GM19467 (cell line): ENCODE results near the gene SIMC1.
"Not testable (repeated sequence)": the region's sequence is repeated elsewhere in the genome, so short reads cannot be mapped to it uniquely, and the experiment has no call there.

Source experiments
- ATAC-seq: cut with Tn5 transposase; IDR thresholded peaks from one replicate; pipeline ENCODE4 v1.9.1; 2021; ENCODE audit warnings: mild to moderate bottlenecking, moderate library complexity; ENCODE audit not compliant: unreplicated experiment

Gene SIMC1

DNA sequence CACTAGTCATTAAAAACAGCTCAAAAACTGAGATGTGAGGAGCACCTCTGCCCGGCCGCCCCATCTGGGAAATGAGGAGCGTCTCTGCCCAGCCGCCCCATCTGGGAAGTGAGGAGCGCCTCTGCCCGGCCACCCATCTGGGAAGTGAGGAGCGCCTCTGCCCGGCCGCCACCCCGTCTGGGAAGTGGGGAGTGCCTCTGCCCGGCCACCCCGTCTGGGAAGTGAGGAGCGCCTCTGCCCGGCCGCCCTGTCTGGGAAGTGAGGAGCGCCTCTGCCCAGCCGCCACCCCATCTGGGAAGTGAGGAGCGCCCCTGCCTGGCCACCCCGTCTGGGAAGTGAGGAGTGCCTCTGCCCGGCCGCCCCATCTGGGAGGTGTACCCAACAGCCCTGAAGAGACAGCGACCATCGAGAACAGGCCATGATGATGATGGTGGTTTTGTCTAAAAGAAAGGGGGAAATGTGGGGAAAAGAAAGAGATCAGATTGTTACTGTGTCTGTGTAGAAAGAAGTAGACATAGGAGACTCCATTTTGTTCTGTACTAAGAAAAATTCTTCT, 23.7 kb upstream of the SIMC1 start:
- not testable (repeated sequence) for ATAC-seq

DNA sequence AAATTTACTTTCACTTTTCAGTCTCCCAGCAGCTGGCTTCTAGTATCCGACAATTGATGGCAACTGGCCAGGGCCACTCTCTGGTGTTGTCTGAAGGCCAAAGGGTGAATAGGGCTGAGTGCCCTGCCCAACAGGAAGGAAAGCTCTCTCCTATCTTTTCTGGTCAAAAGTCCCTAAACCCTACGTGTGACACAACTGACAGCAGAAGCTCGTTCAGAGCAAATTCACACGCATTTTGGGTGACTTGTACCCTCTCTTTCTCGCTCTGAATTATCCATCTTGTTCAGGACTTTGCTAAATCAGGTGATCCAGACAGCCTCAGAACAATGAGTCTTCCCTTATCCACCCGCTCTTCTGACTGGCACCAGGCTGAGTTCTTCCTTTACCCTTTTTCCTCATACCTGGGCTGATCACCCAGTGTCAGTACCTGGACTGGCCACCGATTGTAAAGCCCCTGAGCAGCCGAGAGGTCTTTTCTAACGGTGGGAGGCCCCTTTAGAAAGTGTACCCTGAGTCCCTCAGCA, 21.8 kb upstream of the SIMC1 start:
- ATAC-seq, result not testable (repeated sequence)

DNA sequence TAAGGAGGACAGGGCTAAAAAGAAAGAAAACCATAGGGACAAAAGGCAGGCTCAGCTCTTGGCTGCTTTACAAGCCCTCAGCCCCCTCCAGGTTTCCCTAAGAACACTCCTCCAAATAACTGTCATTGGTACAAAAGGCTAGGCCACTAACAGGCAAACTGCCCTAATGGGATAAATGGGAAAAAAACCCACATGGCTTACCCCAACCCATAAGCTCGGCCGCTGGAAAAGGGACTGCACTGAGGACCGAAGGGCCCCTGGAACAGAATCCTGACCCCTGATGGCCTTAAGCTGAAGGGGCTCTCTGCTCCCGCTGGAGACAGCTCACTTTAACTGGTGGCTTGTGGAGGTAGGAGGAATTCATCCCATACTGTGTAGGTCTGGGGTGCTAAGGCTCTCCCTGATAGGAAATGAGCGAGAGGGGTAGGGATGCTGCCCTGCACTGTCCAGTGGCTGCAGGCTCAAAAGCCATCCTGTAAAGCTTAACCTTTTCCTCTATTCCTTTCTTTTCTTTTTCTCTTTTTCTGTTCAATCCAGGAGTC, 21.0 kb upstream of the SIMC1 start:
- ATAC-seq, result not testable (repeated sequence)

DNA sequence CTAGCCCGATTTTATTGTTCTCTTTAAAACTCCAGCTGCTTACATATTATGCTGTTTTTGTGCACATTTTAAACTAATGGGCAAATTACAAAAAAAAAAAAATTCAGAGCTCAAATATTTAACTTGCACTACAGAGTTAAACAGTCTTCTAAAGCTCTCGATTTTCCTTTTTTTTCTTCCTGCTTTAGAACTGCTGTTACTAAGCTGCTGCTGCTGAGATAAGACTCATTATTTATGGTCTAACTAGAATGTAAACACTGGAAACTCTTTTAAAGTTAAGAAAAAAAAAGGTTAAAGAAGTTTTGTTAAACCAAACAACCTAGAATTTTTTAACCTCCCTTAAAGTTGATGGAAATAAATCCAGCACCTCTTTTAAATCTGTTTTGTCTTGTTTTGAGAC, 20.5 kb upstream of the SIMC1 start:
- not testable (repeated sequence) for ATAC-seq

DNA sequence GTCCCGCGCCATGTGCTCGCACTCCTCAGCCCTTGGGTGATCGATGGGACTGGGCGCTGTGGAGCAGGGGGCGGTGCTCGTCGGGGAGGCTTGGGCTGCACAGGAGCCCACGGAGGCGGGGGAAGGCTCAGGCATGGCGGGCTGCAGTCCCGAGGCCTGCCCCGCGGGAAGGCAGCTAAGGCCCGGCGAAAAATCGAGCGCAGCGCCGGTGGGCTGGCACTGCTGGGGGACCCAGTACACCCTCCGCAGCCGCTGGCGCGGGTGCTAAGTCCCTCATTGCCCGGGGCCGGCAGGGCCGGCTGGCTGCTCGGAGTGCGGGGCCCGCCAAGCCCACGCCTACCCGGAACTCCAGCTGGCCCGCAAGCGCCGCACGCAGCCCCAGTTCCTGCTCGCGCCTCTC, 16.2 kb upstream of the SIMC1 start:
- ATAC-seq, result not testable (repeated sequence)

DNA sequence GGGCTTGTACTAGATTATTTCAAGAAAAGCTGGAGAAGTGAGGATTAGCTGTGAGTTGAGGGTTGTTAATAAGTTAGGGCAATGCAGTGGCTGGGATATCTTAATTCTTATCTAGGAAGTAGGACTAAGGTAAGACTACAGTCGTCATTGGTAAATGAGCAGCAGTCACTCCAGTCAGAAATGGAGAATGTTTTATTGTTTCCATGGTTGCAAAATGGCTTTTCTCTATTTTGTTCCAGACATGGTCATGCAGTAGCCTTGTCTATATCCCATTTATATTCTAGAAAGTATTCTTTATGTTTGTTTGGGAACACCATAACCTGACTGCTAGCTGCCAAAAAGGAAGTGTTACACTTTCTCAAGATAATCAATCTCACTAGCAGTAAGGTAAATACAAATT, 9.9 kb upstream of the SIMC1 start:
- not testable (repeated sequence) for ATAC-seq

DNA sequence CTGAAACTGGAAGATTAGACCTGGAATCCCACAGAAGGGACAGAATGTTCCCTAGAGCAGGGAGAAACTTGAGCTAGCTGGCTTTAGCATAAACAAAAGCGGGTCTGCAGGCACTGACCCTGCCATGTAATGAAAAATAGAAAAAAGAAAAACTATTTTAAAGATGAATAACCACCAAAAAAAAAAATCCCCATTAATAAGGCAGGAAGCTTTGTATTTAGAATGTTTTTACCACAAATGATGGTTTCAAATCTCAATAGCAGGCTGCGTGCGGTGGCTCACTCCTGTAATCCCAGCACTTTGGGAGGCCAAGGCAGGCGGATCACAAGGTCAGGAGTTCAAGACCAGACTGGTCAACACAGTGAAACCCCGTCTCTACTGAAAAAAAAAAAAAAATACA, 5.0 kb upstream of the SIMC1 start:
- not testable (repeated sequence) for ATAC-seq

DNA sequence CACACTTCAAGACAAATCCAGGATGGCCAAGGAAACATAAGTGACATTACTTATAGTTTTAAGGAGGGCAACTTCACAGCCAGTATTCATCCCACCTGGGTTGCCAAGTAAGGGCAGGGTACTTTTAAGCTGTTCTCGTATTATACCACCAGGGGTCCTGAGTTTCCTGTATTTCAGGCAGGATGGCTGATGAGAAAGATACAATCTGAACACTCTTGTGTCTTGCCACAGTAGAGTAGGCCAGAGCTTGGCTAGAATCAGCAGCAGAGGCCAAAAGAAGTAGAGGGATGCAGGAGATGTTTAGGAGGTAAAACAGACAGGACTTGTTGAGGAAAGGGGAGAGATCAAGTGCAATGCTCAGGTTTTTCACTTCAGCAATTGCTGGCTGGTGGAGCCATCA, 3.1 kb upstream of the SIMC1 start:
- ATAC-seq, result not testable (repeated sequence)

DNA sequence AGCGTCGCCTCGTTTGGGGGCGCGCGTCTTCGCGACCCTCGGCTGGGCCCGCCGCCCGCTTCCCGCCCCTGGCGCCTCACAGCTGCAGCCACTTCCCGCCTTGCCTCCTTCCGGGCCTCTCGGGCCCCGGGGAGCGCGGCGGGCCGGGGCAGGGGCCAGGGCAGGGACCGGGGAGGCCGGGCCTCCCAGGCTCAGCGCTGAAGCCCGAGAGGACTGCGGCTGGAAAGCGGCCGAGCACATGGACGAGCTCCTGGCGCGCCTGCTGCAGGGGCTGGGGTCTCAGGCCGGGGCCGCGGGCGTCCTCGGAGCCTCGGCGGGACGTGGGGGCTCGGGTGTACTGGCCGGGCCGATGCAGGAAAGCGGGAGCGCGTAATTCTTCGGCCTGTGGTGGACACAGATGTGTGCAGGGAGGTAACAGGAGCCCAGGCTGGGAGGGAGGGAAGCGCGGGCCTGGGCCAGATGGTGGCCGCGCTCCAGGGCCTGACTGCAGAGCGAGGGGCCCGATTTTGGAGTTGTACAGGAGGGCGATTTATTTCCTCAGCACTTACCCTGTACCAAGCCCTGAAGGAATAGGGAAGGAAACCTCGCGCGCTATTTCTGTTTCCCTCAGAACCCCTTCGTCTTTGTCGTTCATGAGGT, 540 bp downstream of the SIMC1 start:
- peak; percentile 32 for ATAC-seq

DNA sequence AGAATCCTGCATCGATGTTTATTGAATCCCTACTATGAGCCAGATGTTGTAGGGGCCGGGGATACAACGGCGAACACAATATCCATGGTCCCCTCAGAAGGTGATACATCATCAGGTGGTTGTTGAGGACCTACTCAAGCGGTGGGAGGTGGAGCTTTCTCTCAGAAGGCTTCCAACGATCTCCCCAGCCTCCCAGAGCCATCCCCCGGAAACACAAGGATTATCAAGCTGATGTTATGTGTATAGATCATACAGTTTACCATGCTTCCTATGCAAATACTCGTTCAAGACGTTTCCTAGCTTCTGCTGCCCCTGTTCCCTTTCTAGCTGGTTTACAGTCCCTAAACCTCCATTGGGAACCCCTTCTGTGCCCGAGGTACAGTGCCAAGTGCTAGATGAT, 1.1 kb downstream of the SIMC1 start:
- not testable (repeated sequence) for ATAC-seq

DNA sequence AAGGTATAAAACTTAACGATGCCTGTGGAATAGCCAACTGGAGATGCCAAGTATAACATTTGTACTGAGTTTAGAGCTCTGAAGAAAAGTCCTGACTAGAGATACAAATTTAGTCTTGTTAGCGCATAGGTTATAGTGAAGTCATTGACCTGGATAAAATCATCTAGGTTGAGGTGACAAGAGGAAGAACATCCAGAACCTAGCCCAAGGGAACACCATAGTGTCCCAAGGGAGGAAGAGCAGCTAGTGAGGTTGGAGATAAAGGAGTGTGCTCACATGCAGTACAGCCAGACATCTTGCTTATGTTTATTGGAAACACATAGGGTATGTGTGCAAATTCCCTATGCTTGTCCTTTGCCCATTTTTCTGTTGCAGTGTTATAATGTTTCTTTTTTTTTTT, 6.1 kb downstream of the SIMC1 start:
- not testable (repeated sequence) for ATAC-seq

DNA sequence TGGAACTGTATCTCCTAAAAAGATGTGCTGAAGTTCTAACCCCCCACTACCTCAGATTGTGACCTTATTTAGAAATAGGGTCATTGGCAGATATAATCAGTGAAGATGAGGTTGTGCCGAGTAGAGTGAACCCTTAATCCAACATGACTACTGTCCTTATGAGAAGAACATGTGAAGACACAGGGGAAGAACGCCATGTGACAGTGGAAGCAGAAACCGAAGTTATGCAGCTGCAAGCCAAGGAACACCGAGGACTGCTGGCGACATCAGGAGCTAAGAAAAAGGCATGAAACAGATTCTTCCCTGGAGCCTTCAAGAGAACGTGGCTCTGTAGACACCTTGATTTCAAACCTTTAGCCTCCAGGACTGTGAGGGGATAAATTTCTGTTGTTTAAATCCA, 6.8 kb downstream of the SIMC1 start:
- not testable (repeated sequence) for ATAC-seq

DNA sequence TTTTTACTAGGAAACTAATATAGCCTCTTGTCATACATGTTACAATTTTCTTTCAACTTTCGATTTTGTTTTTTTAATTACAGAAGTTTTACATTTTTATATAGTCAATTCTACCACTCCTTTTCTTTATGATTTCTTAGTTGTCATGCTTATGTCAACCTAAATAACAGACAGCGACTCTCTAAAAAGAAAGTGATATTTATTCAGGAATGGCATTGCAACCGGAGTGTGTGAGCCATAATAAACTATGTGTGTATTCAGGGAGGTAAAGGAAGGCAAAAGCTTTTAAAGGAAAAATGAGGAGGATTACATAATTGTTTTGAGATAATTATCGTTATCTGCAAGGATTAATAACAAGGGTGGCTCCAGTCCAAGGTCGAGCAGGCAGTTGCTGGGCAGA, 7.3 kb downstream of the SIMC1 start:
- not testable (repeated sequence) for ATAC-seq

DNA sequence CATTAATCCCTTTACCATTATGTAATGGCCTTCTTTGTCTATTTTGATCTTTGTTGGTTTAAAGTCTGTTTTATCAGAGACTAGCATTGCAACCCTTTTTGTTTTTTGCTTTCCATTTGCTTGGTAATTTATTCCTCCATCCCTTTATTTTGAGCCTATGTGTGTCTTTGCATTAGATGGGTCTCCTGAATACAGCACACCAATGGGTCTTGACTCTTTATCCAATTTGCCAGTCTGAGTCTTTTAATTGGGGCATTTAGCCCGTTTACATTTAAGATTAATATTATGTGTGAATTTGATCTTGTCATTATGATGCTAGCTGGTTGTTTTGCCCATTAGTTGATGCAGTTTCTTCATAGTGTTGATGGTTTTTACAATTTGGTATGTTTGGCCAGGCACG, 12.5 kb downstream of the SIMC1 start:
- not testable (repeated sequence) for ATAC-seq

DNA sequence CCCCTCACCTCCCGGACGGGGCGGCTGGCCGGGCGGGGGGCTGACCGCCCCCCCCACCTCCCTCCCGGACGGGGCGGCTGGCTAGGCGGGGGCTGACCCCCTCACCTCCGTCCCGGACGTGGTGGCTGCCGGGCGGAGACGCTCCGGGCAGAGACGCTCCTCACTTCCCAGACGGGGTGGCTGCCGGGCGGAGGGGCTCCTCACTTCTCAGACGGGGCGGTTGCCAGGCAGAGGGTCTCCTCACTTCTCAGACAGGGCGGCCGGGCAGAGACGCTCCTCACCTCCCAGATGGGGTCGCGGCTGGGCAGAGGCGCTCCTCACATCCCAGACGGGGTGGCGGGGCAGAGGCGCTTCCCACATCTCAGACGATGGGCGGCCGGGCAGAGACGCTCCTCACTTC, 13.9 kb downstream of the SIMC1 start:
- not testable (repeated sequence) for ATAC-seq

DNA sequence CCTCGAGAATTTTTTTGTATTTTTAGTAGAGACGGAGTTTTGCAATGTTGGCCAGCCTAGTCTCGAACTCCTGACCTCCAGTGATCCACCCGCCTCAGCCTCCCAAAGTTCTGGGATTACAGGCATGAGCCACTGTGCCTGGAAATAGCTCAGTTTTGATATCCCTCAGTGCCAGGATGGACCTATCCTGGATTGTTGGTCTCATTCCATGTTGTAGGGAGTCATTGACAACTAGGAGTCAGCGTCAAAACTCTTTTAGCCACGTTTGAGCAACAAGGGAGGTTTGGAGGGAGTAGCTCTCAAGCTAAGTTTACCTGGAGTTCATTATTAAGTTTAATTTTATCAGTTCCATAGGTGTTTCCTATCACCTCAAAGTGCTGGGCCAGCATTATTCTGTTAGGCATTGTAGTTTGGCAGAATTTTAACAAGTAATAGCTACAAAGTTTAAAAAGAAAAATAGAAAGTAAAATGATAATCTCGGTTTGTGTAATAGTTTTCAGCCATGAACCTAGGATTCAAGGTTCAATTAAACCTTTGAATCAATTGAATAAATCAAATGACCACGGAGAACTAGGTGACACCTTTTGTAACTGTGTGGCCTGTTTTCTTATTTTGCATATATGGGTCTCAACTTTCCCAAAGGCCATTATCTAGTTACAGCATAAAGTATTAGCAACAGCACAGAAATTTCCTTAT, 15.3 kb downstream of the SIMC1 start:
- not testable (repeated sequence) for ATAC-seq

DNA sequence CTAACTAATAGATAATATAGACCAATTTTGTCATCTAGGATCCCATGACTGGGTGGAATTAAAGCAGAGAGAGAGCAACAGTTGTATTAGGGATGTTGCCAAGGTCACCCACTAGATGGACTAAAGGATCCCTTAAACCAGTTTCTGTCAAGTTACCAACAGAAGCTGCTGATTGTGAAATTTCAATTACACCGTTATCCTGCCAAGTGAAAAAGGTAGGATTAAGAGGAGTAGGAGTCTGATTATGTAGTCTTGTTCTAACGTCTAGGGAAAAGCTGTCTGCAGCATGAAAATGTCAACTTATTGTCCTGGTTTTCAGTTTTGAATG, 15.8 kb downstream of the SIMC1 start:
- ATAC-seq, result not testable (repeated sequence)

DNA sequence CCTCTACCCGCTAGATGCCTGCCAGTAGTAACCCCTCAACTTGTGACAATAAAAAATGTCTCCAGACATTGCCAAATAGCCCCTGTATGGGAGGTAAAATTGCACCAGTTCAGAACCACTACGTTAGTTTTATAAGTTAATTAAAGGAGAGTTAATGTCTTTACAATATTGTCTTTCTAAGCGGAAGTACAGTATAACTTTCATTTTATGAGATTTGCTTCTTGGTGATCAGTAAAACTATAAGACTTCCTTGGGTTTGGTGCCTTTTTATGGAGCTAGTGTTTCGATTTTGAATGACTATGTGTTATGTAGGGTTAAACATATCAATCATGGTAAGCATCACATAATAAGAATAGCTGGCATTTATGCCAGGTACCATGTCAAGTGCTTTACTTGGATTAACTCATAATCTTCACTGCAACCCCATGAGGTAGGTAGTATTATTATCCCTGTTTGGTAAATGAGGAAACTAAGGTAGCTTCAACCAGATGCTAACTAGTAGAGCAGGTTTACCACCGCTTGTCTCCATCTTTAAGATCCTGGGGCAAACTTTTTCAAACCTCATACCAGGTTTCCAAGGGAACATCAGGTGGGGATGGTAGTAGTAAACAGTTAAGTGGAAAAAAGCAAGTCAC, 19.8 kb downstream of the SIMC1 start:
- ATAC-seq, result not testable (repeated sequence)

DNA sequence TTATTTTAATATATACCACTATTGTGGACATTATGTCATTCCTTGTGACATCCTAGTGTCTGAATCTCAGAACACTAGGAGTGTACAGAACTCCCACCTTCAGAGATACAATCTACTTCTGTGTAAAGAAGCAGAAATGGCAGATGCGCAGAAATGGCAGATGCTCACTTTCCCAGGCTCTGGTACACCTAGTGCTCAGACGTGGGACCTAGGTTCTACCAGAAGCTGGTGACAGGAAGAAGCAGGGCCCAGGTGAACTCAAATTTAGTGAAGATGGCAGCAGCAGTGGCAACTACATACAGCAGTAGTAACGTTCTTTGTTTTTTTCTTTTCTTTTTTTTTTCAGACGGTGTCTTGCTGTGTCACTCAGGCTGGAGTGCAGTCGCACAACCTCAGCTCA, 22.5 kb downstream of the SIMC1 start:
- ATAC-seq, result not testable (repeated sequence)

DNA sequence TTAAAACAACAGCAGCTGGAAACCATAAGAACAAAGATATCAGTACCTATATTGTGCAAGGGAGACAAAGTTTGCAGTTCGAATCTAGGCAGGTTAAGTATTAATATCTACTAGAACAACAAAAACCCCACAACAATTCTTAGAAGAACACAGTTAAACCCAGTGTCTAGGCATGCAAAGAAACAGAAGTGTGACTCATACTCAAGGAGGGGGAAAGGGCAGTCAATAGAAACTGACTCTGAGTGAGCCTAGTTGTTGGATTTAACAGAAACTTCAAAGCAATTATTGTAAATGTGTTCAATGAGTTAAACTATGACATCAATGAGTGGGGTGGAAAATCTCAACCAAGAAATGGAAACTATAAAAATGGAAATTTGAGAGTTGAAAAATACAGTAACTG, 28.2 kb downstream of the SIMC1 start:
- not testable (repeated sequence) for ATAC-seq

DNA sequence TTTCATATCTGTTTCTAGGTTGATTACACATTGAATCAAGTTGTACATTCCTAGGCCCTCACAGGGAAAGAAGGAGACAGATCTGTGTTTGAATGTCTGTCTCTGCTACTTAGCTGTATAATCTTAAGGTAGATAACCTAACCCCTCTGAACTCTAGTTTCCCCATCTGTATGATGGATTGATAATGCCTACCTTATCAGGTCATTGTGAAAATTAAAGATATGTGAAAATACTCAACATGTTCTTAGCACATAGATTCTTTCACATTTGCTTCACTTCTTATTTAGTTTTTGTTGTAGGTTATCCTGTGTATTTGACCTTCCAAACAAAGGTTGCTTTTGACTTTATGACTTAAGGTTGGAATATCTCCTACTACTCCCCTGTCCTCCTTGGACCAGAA, 50.8 kb downstream of the SIMC1 start:
- ATAC-seq, result not testable (repeated sequence)
